ENCODE data around the gene PRPH2. TPM values are rescaled to one million over a fixed set of nuclear protein-coding genes. Genes with fewer than 3 reads are reported as not detected.

The PRPH2 gene
- total and polyA plus RNA-seq, 2 donors, result 0.39 to 0.57 TPM

Other genes starting within 250 kb of the PRPH2 start
- 22.7 TPM for gene UBR2, start 158.6 kb downstream of the PRPH2 start, total RNA-seq
- gene UBR2, start 158.6 kb downstream of the PRPH2 start, polyA plus RNA-seq, result 16.2 TPM
- 31.2 TPM for gene TBCC, start 23.5 kb upstream of the PRPH2 start, total RNA-seq
- 64.5 TPM for gene TBCC, start 23.5 kb upstream of the PRPH2 start, polyA plus RNA-seq
- 6.4 TPM for gene BICRAL, start 59.5 kb upstream of the PRPH2 start, total RNA-seq
- gene BICRAL, start 59.5 kb upstream of the PRPH2 start, polyA plus RNA-seq, result 6.7 TPM
- 77.1 TPM for gene RPL7L1, start 157.0 kb upstream of the PRPH2 start, total RNA-seq
- 59.5 TPM for gene RPL7L1, start 157.0 kb upstream of the PRPH2 start, polyA plus RNA-seq
- gene PTCRA, start 193.5 kb upstream of the PRPH2 start, total RNA-seq, result 145 TPM
- gene PTCRA, start 193.5 kb upstream of the PRPH2 start, polyA plus RNA-seq, result 13.4 TPM
- gene CNPY3, start 206.9 kb upstream of the PRPH2 start, total RNA-seq, result 62.6 TPM
- 59.3 TPM for gene CNPY3, start 206.9 kb upstream of the PRPH2 start, polyA plus RNA-seq
- 3.0 TPM for gene GNMT, start 238.2 kb upstream of the PRPH2 start, total RNA-seq
- gene GNMT, start 238.2 kb upstream of the PRPH2 start, polyA plus RNA-seq, result 2.6 TPM

Data from thymus (tissue), 2 donors.